SK-N-SH (cell line): ENCODE data around the gene ZNF396. TPM values are rescaled to one million over a fixed set of nuclear protein-coding genes. Genes with fewer than 3 reads are reported as not detected.

ENCODE experiments used
- CTCF ChIA-PET: fragments of 300-600, 350-600 bp; formaldehyde crosslinking; extraction: SDS; loops from one replicate; lab custom pipeline; 2021; lab: Yijun Ruan, JAX
- POLR2A ChIA-PET: fragments of 350-600 bp; sonication (Branson Sonifier 250); formaldehyde crosslinking; extraction: SDS; loops from one replicate; lab custom pipeline; 2020; ENCODE audit warnings: antibody characterized with exemption, inconsistent platforms; lab: Yijun Ruan, JAX
- DNase-seq: peaks from one replicate; pipeline ENCODE4 v3.0.0; 2012
- H2AFZ ChIP-seq: fragments of 200-600 bp; sonication (generic); 2 replicates; pipeline ENCODE4 v1.8.1; 2016; ENCODE audit warnings: antibody characterized with exemption, mild to moderate bottlenecking, low read depth
- H3F3A ChIP-seq: fragments of 200-600 bp; sonication (generic); replicated peaks from 2 replicates; pipeline ENCODE3; 2016; ENCODE audit warnings: antibody characterized with exemption, mild to moderate bottlenecking; ENCODE audit not compliant: insufficient read depth
- H3K27ac ChIP-seq, 2 experiments: fragments of 200-500 bp in 1 of 2; fragments of 200-600 bp in 1 of 2; sonication (Bioruptor generic) in 1 of 2; sonication (generic), shearing (Covaris generic) in 1 of 2; 2 replicates each; pipeline versions ENCODE4 v1.5.1 to v1.6.1; 2014 to 2016; ENCODE audit warnings: low read depth in 2 of 2, inconsistent platforms in 1 of 2, low read length in 1 of 2, mild to moderate bottlenecking in 1 of 2, mixed read lengths in 1 of 2
- H3K27me3 ChIP-seq: fragments of 200-600 bp; sonication (generic), shearing (Covaris generic); 2 replicates; pipeline ENCODE4 v1.6.1; 2016; ENCODE audit warnings: mixed run types; ENCODE audit not compliant: insufficient read depth
- H3K36me3 ChIP-seq, 2 experiments: fragments of 200-500 bp in 1 of 2; fragments of 200-600 bp in 1 of 2; sonication (Bioruptor generic) in 1 of 2; sonication (generic) in 1 of 2; replicated peaks in 1 of 2; 2 replicates each; pipeline versions ENCODE3 to v1.5.1; 2014 to 2016; ENCODE audit warnings: low read length in 1 of 2, mild to moderate bottlenecking in 1 of 2; ENCODE audit not compliant: insufficient read depth in 2 of 2, control insufficient read depth in 1 of 2
- H3K4me1 ChIP-seq, 2 experiments: fragments of 200-500 bp in 1 of 2; fragments of 200-600 bp in 1 of 2; sonication (Bioruptor generic) in 1 of 2; sonication (generic), shearing (Covaris generic) in 1 of 2; 2 replicates each; pipeline versions ENCODE4 v1.5.1 to v1.6.1; 2014 to 2016; ENCODE audit warnings: low read depth in 1 of 2, low read length in 1 of 2, mixed run types in 1 of 2; ENCODE audit not compliant: insufficient read depth in 2 of 2, control insufficient read depth in 1 of 2
- H3K4me2 ChIP-seq: fragments of 200-600 bp; sonication (generic), shearing (Covaris generic); 2 replicates; pipeline ENCODE4 v1.6.1; 2017; ENCODE audit warnings: mixed run types
- H3K4me3 ChIP-seq, 2 experiments: fragments of 200-500 bp in 1 of 2; fragments of 200-600 bp in 1 of 2; sonication (Bioruptor generic) in 1 of 2; sonication (generic), shearing (Covaris generic) in 1 of 2; 2 replicates each; pipeline versions ENCODE4 v1.5.1 to v1.8.1; 2014 to 2016; ENCODE audit warnings: low read depth in 2 of 2, inconsistent platforms in 1 of 2, low read length in 1 of 2, mild to moderate bottlenecking in 1 of 2, mixed read lengths in 1 of 2, moderate library complexity in 1 of 2
- H3K79me2 ChIP-seq: fragments of 200-600 bp; sonication (generic); 2 replicates; pipeline ENCODE4 v1.8.1; 2017; ENCODE audit warnings: mild to moderate bottlenecking; ENCODE audit not compliant: insufficient read depth
- H3K9ac ChIP-seq: fragments of 200-600 bp; sonication (generic); 2 replicates; pipeline ENCODE4 v1.6.1; 2017; ENCODE audit warnings: mixed run types
- H3K9me2 ChIP-seq: fragments of 200-600 bp; sonication (generic); 2 replicates; pipeline ENCODE4 v1.6.1; 2017; ENCODE audit warnings: mixed run types
- H3K9me3 ChIP-seq: fragments of 200-600 bp; sonication (generic); 2 replicates; pipeline ENCODE4 v1.6.1; 2017; ENCODE audit warnings: mixed run types, mild to moderate bottlenecking, moderate library complexity
- H4K20me1 ChIP-seq: fragments of 200-600 bp; sonication (generic); 2 replicates; pipeline ENCODE4 v1.6.1; 2017; ENCODE audit warnings: mild to moderate bottlenecking, mixed run types; ENCODE audit not compliant: insufficient read depth
- CHD2 ChIP-seq: fragments of 150-350 bp; IDR thresholded peaks from 2 replicates; pipeline ENCODE4 v1.6.1; 2018; ENCODE audit warnings: low read length; ENCODE audit not compliant: partially characterized antibody
- ELF1 ChIP-seq: IDR thresholded peaks from 2 replicates; pipeline ENCODE4 v1.4.0; 2012
- EZH2phosphoT487 ChIP-seq: fragments of 200-600 bp; sonication (generic); IDR thresholded peaks from 2 replicates; pipeline ENCODE4 v1.6.1; 2017; ENCODE audit warnings: low read depth, mixed run types, mild to moderate bottlenecking, antibody characterized with exemption, moderate library complexity, borderline replicate concordance
- FOXJ3 ChIP-seq: sonication (generic); formaldehyde crosslinking; IDR thresholded peaks from 2 replicates; pipeline ENCODE4 v1.5.1; 2020; ENCODE audit warnings: mild to moderate bottlenecking, missing genetic modification reagents
- FOXM1 ChIP-seq: IDR thresholded peaks from 2 replicates; pipeline ENCODE4 v1.4.0; 2012; ENCODE audit warnings: low read depth, mild to moderate bottlenecking
- GABPA ChIP-seq: IDR thresholded peaks from 2 replicates; pipeline ENCODE4 v1.4.0; 2012; ENCODE audit warnings: low read depth, mild to moderate bottlenecking
- IRF3 ChIP-seq: fragments of 150-350 bp; IDR thresholded peaks from 2 replicates; pipeline ENCODE4 v1.6.1; 2016; ENCODE audit warnings: mild to moderate bottlenecking, low read depth, low read length
- MAX ChIP-seq: IDR thresholded peaks from 2 replicates; pipeline ENCODE4 v1.4.0; 2012; ENCODE audit warnings: low read depth
- PBX3 ChIP-seq: IDR thresholded peaks from 2 replicates; pipeline ENCODE4; 2012
- RAD21 ChIP-seq: IDR thresholded peaks from 2 replicates; pipeline ENCODE4 v1.6.1; 2012; ENCODE audit warnings: mild to moderate bottlenecking, low read length
- RCOR1 ChIP-seq: fragments of 150-350 bp; IDR thresholded peaks from 2 replicates; pipeline ENCODE4 v1.6.1; 2017; ENCODE audit warnings: antibody characterized with exemption, low read length
- REST ChIP-seq: IDR thresholded peaks from 2 replicates; pipeline ENCODE4 v1.6.1; 2012; ENCODE audit warnings: mild to moderate bottlenecking, low read depth, low read length, moderate library complexity
- SIN3A ChIP-seq: IDR thresholded peaks from 2 replicates; pipeline ENCODE4 v1.6.1; 2012; ENCODE audit warnings: low read depth, mild to moderate bottlenecking, low read length, moderate library complexity, borderline replicate concordance
- SMC3 ChIP-seq: IDR thresholded peaks from 2 replicates; pipeline ENCODE4 v1.6.1; 2012; ENCODE audit warnings: low read depth, low read length, improper control_type of control experiment
- TCF12 ChIP-seq: IDR thresholded peaks from 2 replicates; pipeline ENCODE4 v1.4.0; 2012
- TEAD4 ChIP-seq: IDR thresholded peaks from 2 replicates; pipeline ENCODE4 v1.4.0; 2012; ENCODE audit warnings: mild to moderate bottlenecking, borderline replicate concordance; ENCODE audit not compliant: insufficient read depth
- YY1 ChIP-seq: IDR thresholded peaks from 2 replicates; pipeline ENCODE4 v1.4.0; 2012; ENCODE audit warnings: low read depth, mild to moderate bottlenecking
- WGBS: methylation state at CpG from one replicate; pipeline ENCODE4 v1.1.6; 2017; ENCODE audit warnings: low lambda C conversion rate; 5-methylcytosine and 5-hydroxymethylcytosine counted together
- polyA plus RNA-seq, 3 experiments: library from polyadenylated mRNA; depleted of rRNA; stranded (reverse); fragments of >200 nt; gene quantifications; 2 replicates each; pipeline ENCODE4 v1.2.3, GENCODE V29; 2012
- TF ChIP-seq, protein P1 (sequence below): IDR thresholded peaks from 2 replicates; pipeline ENCODE4 v1.4.0; 2012; ENCODE audit warnings: low read depth, borderline replicate concordance
- TF ChIP-seq, protein P2 (sequence below): fragments of 150-350 bp; IDR thresholded peaks from 2 replicates; pipeline ENCODE4 v1.6.1; 2017; ENCODE audit warnings: antibody characterized with exemption, low read length, low read depth, borderline replicate concordance

ZNF396 gene
- polyA plus RNA-seq, 1 of the 3 experiments (the other 2 are of a cell fraction): 0.41 TPM

DNA sequence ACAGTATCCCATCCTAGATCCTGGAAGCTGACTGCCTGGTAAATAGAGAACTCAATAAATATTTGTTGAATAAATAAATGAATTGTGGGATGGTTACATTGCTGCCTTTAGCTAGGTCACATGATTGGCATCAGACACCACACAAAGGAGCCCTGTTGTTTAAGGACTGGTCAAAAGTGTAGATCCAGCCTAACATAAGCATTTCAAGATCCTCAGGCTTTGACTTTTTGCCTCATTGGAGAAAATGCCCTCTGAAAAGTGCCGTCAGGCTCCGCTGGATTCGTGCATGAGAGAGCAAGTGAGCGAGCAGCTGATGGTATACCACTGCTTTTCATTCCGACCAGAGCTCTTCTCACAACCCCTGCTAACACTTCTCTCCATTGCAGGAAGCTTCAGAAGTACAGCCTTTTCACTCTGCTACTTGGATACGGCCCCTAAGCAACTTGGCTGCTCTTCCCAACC is 31.6 kb downstream of the ZNF396 start:
- Histone ChIP-seq H2AFZ (no peak overlapping the region), H3F3A (no peaks in the 10 kb centered on the region), H3K9me2 (no peaks in the 10 kb centered on the region), H3K4me2 (no peak overlapping the region), H3K4me3 (no peak overlapping the region), H3K79me2 (peaks cover 46% of the 10 kb centered on the region), H4K20me1 (peaks cover 33% of the 10 kb centered on the region), H3K9ac (no peak overlapping the region), H3K27me3 (no peaks in the 10 kb centered on the region), H3K27ac (no peak overlapping the region), H3K36me3 (peaks cover 11 to 26% of the 10 kb centered on the region in 2 experiments), H3K4me1 (peaks cover 0 to 15% of the 10 kb centered on the region in 2 experiments; a peak in 3 of 4 replicates), H3K9me3 (no peaks in the 10 kb centered on the region)
- WGBS: 94% methylated on average over 6 of the region's 6 CpGs
- ChIA-PET CTCF (interaction anchor here (1.1 to 3.8 kb wide), 3 partner anchors 9 to 114 kb away, joined by 5 to 28 read pairs (median 5); no protein-coding TSS in a partner anchor), POLR2A (interaction anchor here (1.9 kb wide), 1 partner anchor 78 kb away, joined by 13 read pairs; no protein-coding TSS in a partner anchor)
- no peak for DNase-seq
- no peak for TF ChIP-seq CHD2
- TF ChIP-seq FOXJ3 (CRISPR knock-in tag): no peak
- no peak for TF ChIP-seq PBX3
- no peak for TF ChIP-seq REST
- no peak for TF ChIP-seq ELF1
- no peak for TF ChIP-seq IRF3
- TF ChIP-seq YY1: no peak
- no peak for TF ChIP-seq TCF12
- no peak for TF ChIP-seq TEAD4
- TF ChIP-seq, protein P1, sequence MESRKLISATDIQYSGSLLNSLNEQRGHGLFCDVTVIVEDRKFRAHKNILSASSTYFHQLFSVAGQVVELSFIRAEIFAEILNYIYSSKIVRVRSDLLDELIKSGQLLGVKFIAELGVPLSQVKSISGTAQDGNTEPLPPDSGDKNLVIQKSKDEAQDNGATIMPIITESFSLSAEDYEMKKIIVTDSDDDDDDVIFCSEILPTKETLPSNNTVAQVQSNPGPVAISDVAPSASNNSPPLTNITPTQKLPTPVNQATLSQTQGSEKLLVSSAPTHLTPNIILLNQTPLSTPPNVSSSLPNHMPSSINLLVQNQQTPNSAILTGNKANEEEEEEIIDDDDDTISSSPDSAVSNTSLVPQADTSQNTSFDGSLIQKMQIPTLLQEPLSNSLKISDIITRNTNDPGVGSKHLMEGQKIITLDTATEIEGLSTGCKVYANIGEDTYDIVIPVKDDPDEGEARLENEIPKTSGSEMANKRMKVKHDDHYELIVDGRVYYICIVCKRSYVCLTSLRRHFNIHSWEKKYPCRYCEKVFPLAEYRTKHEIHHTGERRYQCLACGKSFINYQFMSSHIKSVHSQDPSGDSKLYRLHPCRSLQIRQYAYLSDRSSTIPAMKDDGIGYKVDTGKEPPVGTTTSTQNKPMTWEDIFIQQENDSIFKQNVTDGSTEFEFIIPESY: no peak
- no peak for TF ChIP-seq FOXM1
- TF ChIP-seq SIN3A: no peak
- TF ChIP-seq SMC3: no peak
- no peak for TF ChIP-seq RCOR1
- TF ChIP-seq EZH2phosphoT487: no peak
- no peak for TF ChIP-seq GABPA
- no peak for TF ChIP-seq RAD21
- TF ChIP-seq, protein P2, sequence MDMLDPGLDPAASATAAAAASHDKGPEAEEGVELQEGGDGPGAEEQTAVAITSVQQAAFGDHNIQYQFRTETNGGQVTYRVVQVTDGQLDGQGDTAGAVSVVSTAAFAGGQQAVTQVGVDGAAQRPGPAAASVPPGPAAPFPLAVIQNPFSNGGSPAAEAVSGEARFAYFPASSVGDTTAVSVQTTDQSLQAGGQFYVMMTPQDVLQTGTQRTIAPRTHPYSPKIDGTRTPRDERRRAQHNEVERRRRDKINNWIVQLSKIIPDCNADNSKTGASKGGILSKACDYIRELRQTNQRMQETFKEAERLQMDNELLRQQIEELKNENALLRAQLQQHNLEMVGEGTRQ: no peak
- TF ChIP-seq MAX: no peak
